IPS DF 4.7 (cell line): Measurements from ENCODE around the gene NEFH.
"Not testable (repeated sequence)": the region's sequence is repeated elsewhere in the genome, so short reads cannot be mapped to it uniquely, and the experiment has no call there.

Experiments used
- DNase-seq: peaks from one replicate; pipeline ENCODE4 v3.0.0-alpha.2; 2013; ENCODE audit warnings: low spot score; ENCODE audit errors: extremely low read depth

NEFH gene

DNA sequence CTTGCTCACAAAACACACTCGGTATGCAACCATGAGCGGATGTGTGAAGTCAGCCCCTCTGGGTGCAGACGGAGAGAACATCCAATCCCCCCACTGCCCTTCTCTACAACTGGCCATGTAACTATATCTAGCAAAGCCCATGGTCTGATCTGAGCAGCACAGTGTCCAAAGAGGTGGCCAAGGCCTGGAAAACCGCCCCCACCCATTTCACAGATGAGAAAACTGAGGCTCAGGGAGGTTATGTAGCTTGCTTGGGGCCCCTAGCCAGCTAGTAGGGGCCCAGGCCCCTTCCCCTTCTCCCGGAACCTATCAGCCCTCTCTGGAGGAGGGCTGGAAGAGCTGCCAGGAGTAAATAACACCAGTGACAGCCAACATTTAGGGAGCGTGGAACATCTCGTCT, 15.4 kb upstream of the NEFH start:
- DNase-seq = no peak

DNA sequence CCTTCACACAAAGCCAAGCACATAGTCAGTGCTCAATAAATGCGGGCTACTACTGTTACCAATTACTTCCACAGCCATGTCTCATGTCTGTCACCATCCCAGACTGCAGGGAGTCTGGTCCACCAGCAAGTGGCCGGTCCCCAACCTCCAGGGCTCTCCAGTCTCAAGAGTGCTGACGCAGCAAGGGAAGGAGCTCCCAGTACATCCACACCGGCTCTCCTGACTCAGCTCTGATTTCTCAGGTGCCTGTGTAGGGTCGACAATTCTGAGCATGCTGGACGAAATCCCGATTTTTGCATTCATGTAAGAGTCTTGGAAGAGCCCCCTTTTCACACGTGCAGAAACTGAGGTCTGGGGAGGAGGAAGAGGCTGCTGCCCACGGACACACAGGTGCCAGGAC, 10.3 kb upstream of the NEFH start:
- DNase-seq = no peak

DNA sequence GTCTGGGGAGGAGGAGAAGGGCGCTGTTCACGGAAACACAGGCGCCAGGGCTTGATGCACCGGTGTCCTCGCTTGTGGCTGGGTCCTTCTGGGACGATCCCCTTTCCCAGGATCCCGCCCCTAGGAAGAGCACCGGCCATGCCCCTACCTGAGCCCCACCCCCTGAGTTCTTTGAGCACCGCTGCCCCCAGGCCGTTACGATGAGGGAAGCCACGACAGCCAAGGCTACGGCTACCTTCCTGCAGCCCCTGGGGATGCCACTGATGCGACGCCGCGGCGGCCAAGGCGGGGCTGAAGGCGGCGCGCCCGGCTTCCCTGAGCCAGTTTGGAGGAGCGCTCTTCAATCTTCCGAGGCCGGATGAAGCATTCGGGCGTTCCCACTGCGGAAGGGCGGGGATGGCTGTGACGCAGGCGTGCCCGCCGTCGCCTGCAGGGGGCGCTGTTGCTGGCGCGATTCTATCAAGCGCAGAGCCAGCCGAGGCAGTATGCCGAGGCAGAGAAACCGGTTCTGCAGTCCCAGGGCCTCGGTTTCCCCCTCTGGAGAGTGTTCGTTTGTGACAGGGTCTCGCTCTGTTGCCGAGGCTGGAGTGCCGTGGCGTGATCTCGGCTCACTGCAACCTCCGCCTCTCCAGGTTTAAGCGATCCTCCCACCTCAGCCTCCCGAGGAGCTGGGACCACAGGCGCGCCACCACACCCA, 9.7 kb upstream of the NEFH start:
- DNase-seq = no peak

DNA sequence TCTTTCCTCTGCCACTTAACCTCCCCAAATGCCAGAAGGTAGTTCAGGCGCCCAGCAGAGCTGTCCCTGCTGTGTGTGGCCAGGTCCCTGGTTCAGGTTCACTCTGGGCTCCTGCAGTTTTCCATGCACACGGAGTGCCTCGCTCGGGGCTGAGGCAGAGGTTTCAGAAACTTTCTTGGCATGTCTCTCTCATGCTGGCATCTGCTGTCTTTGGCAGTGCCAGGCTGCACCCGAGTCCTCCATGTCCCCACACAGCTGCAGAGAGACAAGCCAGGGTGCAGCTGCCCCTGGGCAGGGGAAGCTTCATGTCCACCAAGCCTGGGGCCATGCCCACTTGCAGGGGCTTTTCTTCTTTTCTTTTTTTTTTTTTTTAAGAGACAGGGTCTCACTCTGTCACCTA, 7.0 kb upstream of the NEFH start:
- DNase-seq = no peak

DNA sequence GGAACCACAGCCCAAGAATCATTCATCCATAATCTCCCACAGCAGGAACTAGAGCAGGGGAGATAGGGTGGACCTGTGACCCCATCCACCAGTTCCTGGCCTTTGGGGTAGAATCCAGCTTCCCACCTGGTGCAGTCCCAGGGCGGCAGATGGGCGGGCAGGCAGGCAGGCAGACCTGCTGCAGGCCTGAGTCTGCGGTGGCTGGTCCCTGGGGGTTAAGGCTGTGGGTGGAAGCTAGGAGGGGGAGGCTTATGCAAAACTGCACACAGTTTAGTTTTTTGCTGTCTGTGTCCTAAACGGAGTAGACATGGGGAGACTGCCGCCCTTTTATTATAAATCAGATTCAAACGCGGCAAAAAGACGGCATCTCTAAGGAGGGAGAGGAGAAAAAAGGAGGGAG, 4.5 kb upstream of the NEFH start:
- DNase-seq = no peak

DNA sequence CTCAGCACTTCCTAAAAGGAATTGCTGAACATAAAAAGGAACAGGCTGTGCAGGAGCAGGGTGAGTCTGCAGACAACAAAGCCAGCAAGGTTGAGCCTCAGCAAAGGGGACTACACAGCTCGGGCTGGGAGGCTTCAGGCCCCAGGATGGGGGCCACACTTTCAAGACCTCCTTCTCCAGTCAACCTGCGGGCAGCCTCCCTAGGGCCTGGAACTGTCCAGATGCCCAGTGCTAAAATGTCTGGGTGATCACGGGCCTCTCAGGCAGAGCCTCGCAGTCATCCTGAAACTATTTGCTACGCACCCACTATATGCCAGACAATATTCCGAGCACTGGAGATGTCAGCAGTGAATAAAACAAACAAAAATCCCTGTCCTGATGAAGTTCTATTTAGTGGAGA, 3.9 kb upstream of the NEFH start:
- no peak for DNase-seq

DNA sequence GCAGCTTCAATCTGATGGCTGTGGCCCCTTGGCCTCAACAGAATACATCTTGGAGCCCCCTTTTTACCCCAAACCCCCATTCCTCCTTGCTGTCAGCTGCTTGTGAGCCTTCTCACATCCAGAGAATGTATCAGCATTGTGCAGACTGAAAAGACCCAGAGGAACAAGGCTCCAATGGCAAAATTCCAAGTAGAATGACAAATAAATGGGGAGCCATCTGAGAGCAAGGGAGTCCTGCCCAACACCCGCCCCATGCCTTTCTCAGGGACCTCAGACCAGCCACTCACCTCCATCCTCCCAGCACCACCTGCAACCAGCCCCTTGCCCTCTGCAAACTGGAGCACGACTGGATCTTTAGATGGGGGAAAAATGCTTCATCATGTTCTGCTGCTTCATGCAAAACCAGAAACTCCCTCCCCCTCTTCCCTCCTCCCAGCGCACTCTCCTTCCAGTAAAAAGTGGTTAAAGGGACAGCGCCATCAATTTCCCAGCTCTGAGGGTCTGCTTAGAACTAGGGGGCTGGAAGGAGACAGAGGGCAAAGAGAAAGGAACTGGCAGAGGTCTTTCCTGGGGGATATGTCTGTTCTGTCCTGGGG, 2.2 kb upstream of the NEFH start:
- no peak for DNase-seq

DNA sequence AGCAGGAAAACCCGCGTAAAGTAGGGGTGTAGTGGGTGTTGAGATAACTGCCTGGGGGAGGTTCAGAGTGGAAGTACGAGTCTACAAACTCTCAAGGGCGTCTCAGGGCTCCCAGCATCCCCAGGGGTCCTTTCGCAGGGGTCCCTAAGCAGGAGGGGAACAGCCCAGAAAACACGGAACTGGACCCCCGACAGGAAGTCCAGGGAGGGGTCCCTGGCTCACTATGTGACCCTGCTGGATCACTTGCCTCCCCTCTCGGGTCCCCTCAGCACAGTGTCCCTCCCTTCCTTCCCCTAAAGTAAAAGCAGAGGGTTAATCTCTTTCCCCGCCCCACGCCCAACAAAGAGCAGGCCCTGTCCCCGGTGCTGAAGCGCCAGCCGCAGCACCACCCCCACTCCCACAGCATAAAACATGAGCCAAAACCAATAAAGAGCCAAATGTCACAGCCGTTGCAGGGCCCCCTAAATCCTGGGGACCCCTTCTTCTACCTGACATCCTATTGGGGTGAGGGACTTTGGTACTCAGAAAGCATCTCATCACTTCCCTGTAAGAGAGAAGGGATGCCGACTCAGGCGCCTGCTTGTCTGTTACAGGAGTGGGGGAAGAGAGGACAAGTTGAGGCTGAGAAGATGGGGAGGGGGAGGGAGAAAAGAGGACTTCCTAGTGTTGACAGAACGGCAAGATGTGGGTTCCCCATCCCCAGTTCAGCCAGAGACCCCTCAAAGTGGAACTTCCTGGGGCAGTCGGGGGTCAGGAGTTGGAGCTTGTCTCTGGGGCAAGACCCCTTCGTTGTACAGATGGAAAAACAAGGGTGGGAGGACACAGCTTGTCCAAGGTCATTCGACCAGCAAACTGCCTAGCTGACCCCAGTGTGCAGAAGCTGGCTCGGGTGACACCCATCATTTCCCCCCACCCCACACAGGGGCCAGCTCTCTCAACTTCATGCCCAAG, 1.4 kb upstream of the NEFH start:
- no peak for DNase-seq

DNA sequence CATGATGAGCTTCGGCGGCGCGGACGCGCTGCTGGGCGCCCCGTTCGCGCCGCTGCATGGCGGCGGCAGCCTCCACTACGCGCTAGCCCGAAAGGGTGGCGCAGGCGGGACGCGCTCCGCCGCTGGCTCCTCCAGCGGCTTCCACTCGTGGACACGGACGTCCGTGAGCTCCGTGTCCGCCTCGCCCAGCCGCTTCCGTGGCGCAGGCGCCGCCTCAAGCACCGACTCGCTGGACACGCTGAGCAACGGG, 169 bp downstream of the NEFH start:
- no peak for DNase-seq

DNA sequence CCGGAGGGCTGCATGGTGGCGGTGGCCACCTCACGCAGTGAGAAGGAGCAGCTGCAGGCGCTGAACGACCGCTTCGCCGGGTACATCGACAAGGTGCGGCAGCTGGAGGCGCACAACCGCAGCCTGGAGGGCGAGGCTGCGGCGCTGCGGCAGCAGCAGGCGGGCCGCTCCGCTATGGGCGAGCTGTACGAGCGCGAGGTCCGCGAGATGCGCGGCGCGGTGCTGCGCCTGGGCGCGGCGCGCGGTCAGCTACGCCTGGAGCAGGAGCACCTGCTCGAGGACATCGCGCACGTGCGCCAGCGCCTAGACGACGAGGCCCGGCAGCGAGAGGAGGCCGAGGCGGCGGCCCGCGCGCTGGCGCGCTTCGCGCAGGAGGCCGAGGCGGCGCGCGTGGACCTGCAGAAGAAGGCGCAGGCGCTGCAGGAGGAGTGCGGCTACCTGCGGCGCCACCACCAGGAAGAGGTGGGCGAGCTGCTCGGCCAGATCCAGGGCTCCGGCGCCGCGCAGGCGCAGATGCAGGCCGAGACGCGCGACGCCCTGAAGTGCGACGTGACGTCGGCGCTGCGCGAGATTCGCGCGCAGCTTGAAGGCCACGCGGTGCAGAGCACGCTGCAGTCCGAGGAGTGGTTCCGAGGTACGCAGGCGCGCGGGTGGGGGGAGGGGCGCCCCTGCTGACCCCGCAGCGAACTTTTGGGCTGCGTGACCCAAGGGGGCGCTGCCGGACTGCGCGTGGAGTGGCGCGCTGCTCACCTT, 670 bp downstream of the NEFH start:
- no peak for DNase-seq

DNA sequence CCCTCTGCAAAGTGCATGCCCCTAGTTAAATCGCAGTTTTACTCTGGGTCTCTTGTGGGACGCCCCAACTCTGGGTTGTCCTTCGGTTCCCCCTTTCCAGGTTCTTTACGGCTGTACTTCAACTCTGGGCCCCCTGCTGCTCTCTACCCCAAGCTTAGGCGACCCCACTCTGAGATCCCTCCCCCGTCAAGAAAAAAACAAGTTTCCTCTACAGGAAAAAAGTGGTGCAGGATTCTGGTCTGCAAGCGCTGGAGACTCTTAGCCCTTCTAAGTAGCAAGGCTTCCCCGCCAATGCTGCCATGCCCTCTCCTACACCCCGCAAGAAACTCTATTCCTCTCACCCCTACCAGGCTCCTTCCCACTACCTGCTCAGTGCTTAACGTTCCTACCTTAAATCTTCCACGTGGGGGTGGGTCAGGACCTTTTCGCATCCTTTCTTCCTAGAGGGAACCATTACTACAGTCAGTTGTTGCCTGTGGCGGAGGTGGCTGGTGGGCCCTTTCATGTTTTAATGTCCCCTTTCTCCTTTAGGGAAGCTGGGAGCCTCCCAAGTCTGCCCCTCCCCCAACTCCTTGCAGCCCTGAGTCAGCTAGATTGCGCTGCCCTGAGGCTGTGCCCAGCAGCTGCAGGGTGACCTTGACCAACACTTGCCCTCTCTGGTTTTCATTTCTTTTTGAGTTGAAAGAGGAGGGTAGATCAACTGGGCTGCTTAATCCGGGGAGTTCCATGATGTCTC, 1.4 kb downstream of the NEFH start:
- DNase-seq = no peak

DNA sequence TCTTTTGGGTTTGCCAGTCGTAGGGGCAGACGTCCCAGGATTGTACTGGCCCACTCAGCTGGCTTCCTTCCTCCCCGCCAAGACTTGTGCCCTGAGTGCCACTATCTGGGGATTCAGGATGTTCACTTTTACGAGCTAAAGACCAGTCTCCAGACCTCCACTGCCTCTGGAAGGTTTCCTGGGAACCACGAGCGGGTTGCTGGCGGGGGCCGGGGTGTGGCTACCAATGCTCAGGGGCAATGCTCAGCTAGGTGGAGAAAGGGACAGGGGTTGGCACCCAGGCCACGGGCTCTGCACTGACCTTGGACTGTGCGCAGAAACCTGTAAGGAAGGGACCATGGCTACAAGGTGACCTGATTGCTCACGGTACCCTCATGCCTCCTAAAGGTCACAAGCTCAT, 2.2 kb downstream of the NEFH start:
- no peak for DNase-seq

DNA sequence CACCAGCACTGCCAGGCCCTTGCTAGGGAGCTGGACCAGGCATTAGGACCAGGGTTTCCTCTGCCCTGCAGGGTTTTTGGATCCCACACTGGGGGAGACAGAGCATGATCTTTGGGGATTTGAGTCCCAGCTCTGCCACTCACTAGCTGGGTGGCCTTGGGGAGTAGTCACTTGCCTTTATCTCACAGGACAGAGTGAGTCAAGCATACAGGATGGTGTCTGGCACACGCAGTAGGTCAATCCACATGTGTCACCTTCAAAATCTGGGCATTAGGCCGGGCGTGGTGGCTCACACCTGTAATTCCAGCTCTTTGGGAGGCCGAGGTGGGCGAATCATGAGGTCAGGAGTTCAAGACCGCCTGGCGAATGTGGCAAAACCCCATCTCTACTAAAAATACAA, 2.7 kb downstream of the NEFH start:
- no peak for DNase-seq

DNA sequence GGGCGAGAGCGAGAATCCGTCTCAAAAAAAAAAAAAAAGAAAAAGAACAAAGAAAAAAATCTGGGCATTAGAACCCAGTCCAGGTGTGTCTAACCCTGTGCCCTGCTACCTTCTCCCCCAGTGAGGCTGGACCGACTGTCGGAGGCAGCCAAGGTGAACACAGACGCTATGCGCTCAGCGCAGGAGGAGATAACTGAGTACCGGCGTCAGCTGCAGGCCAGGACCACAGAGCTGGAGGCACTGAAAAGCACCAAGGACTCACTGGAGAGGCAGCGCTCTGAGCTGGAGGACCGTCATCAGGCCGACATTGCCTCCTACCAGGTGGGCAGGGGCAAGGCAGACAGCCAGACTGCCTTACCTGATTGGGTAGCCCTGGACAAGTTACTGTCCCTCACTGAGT, 3.2 kb downstream of the NEFH start:
- no peak for DNase-seq

DNA sequence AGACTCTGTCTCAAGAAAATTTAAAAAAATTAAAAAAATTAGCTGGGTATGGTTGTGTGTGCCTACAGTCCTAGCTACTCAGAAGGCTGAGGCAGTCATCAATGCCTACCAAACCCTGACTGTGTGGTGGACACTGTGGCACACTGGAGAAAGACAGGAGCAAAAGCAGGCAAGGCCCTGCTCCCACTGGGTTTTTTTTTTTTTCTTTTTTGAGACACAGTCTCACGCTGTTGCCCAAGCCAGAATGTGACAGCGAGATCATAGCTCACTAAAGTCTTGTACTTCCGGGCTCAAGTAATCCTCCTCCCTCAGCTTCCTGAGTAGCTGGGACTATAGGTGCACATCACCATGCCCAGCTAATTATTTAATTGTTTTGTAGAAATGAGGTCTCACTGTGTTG, 4.6 kb downstream of the NEFH start:
- DNase-seq = no peak

DNA sequence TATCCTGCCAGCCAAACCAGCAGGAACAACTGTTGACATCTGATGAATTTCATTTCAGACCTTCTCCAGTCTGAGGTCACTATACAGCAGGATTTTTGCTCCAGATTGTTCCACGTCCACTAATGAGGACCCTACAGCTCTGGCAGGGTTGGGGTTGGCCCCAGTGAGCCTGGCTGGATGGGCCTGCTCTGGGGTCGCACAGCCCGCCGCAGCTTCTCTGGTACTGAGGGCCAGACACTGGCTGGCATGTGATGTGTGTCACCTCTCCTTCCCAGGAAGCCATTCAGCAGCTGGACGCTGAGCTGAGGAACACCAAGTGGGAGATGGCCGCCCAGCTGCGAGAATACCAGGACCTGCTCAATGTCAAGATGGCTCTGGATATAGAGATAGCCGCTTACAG, 5.4 kb downstream of the NEFH start:
- no peak for DNase-seq

DNA sequence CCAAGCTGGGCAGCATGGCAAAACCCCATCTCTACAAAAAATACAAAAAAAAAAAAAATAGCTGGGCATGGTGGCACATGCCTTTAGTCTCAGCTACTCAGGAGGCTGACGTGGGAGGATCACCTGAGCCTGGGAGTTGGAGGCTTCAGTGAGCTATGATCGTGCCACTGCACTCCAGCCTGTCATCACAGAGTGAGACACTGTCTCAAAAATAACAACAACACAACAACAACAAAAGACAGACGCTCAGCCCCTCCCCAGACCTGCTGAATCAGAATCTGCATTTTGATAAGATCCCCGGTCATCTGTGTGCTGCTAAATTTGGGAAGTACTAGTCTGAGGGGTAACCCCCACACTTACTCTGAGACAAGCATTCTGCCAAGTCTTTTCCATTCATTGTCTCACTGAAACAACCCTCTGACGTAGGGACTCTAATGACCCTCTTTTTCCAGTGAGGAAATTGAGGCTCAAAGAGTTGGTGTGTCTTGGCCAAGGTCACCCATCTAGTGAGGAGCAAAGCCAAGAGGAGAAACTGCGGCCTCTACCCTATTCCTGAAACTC, 7.5 kb downstream of the NEFH start:
- DNase-seq = no peak

DNA sequence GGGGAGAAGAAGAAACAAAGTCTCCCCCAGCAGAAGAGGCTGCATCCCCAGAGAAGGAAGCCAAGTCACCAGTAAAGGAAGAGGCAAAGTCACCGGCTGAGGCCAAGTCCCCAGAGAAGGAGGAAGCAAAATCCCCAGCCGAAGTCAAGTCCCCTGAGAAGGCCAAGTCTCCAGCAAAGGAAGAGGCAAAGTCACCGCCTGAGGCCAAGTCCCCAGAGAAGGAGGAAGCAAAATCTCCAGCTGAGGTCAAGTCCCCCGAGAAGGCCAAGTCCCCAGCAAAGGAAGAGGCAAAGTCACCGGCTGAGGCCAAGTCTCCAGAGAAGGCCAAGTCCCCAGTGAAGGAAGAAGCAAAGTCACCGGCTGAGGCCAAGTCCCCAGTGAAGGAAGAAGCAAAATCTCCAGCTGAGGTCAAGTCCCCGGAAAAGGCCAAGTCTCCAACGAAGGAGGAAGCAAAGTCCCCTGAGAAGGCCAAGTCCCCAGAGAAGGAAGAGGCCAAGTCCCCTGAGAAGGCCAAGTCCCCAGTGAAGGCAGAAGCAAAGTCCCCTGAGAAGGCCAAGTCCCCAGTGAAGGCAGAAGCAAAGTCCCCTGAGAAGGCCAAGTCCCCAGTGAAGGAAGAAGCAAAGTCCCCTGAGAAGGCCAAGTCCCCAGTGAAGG, 9.2 kb downstream of the NEFH start:
- DNase-seq = not testable (repeated sequence)

DNA sequence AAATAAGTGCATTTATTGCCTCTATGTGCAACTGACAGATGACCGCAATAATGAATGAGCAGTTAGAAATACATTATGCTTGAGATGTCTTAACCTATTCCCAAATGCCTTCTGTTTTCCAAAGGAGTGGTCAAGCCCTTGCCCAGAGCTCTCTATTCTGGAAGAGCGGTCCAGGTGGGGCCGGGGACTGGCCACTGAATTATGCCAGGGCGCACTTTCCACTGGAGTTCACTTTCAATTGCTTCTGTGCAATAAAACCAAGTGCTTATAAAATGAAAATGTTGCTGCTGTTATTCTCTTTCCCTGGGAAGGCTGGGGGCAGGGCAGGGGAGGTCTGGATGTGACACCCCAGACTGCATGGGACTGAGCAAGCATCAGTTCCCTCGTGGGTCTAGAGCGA, 11.0 kb downstream of the NEFH start:
- DNase-seq = no peak

DNA sequence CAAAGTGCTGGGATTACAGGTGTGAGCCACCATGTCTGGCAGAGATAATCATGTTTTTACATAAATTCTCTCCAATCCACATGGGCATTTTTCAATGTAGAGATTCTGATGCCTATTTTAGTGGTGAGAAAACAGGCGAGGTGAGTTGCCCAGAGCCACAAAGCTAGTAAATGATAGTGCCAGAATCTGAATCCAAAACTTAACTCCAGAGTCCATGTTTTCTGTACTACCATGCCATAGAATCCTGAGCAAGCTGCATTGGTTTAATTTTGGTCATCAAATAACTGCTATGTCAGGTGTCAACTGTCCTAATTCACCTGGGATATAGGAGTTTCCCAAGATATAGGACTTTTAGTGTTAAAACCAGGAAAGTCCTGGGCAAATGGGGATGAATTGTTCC, 13.6 kb downstream of the NEFH start:
- no peak for DNase-seq

DNA sequence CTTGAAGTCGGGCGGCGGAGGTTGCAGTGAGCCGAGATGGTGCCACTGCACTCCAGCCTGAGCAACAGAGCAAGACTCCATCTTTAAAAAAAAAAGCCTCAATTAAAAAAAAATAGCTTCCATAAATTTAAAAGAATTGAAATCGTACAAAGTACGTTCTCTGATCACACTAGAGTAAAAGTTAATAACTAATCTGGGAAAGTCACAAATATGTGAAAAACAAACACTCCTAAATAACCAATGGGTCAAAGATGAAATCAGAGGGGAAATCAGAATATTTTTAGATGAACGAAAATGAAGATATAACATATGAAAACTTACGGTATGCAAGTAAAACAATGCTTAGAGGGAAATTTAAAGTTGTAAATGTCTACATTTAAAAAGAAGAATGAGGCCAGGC, 19.8 kb downstream of the NEFH start:
- no peak for DNase-seq
